ENCODE results near the gene LARGE2.
A peak's percentile ranks its signal among the peaks of the same experiment; 100 is the strongest.

Gene LARGE2

GRCh38 chr11:45922425-45923082 is at the start of gene LARGE2:
Gene LARGE2 (plus strand): TSS chr11:45922656. CDS start chr11:45922883, 227 bp downstream.
- no peak for TF ChIP-seq CTCF (conservative IDR thresholded peaks at IDR 0.05; ENCODE audit: low read depth)
- POLR2A ChIA-PET (ENCODE audit: low non-redundant PET) = interaction anchor here (0.6 kb wide), 1 partner anchor 9 kb away, joined by 4 read pairs; no protein-coding TSS in a partner anchor
- CTCF ChIA-PET = interaction anchor here (0.8 to 1.9 kb wide), 4 partner anchors 8 to 50 kb away, joined by 3 to 7 read pairs (median 4); no protein-coding TSS in a partner anchor
- H3K27ac ChIP-seq = peak within 1 kb of the TSS; percentile 100
- DNase-seq (ENCODE audit: low spot score) = peak; percentile 84

- no peak for DNase-seq (ENCODE audit: low spot score)
- POLR2A ChIA-PET (ENCODE audit: low non-redundant PET) = no interaction called here
- H3K27ac ChIP-seq = no peak overlapping the region
- CTCF ChIA-PET = no interaction called here
- no peak for TF ChIP-seq CTCF (conservative IDR thresholded peaks at IDR 0.05; ENCODE audit: low read depth)
Measured at GRCh38 chr11:45876401-45876800, 46.1 kb upstream of the LARGE2 start.

GRCh38 chr11:45877221-45877620 is 45.2 kb upstream of the LARGE2 start:
- POLR2A ChIA-PET (ENCODE audit: low non-redundant PET) = no interaction called here
- no peak for DNase-seq (ENCODE audit: low spot score)
- no peak overlapping the region for H3K27ac ChIP-seq
- CTCF ChIA-PET = no interaction called here
- TF ChIP-seq CTCF (conservative IDR thresholded peaks at IDR 0.05; ENCODE audit: low read depth) = no peak

- no peak for DNase-seq (ENCODE audit: low spot score)
- ChIA-PET CTCF (no interaction called here), POLR2A (ENCODE audit: low non-redundant PET) (no interaction called here)
- no peak overlapping the region for H3K27ac ChIP-seq
- TF ChIP-seq CTCF (conservative IDR thresholded peaks at IDR 0.05; ENCODE audit: low read depth) = no peak
Measured at GRCh38 chr11:45877845-45878244, 44.6 kb upstream of the LARGE2 start.

GRCh38 chr11:45879803-45880686 is 42.4 kb upstream of the LARGE2 start:
- peak overlapping the region; percentile 64 for H3K27ac ChIP-seq
- POLR2A ChIA-PET (ENCODE audit: low non-redundant PET) = no interaction called here
- peak; percentile 76 for DNase-seq (ENCODE audit: low spot score)
- TF ChIP-seq CTCF (conservative IDR thresholded peaks at IDR 0.05; ENCODE audit: low read depth) = no peak
- CTCF ChIA-PET = no interaction called here

- POLR2A ChIA-PET (ENCODE audit: low non-redundant PET) = no interaction called here
- CTCF ChIA-PET = no interaction called here
Measured at GRCh38 chr11:45880772-45881570, 41.5 kb upstream of the LARGE2 start.

More at GRCh38 chr11:45880772-45881570, 41.5 kb upstream of the LARGE2 start:
- H3K27ac ChIP-seq = peak overlapping the region; percentile 64
- DNase-seq (ENCODE audit: low spot score) = no peak
- no peak for TF ChIP-seq CTCF (conservative IDR thresholded peaks at IDR 0.05; ENCODE audit: low read depth)

Data from RWPE1 (cell line).